Right renal pelvis (tissue), 4 donors: Measurements from ENCODE around the gene SOCS1. TPM values are rescaled to one million over a fixed set of nuclear protein-coding genes. Genes with fewer than 3 reads are reported as not detected.
A peak's percentile ranks its signal among the peaks of the same experiment; 100 is the strongest.
"Not testable (repeated sequence)": the region's sequence is repeated elsewhere in the genome, so short reads cannot be mapped to it uniquely, and the experiment has no call there.

Source experiments
- DNase-seq, 4 donors: peaks; one replicate each; pipeline ENCODE4 v3.0.0-alpha.2; 2013; ENCODE audit warnings: low read depth in 4 of 4, low spot score in 3 of 4, missing footprints in 1 of 4
- polyA plus RNA-seq, 4 donors: library from polyadenylated mRNA; unstranded; fragments of 120-200 nt; gene quantifications; one replicate each; pipeline ENCODE4 v1.2.1, GENCODE V29; 2013; ENCODE audit not compliant: insufficient read length in 4 of 4

Gene SOCS1, protein sequence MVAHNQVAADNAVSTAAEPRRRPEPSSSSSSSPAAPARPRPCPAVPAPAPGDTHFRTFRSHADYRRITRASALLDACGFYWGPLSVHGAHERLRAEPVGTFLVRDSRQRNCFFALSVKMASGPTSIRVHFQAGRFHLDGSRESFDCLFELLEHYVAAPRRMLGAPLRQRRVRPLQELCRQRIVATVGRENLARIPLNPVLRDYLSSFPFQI
- polyA plus RNA-seq, result 1 to 10 TPM; 5.7 to 8.0 (median 6.4) TPM

DNA sequence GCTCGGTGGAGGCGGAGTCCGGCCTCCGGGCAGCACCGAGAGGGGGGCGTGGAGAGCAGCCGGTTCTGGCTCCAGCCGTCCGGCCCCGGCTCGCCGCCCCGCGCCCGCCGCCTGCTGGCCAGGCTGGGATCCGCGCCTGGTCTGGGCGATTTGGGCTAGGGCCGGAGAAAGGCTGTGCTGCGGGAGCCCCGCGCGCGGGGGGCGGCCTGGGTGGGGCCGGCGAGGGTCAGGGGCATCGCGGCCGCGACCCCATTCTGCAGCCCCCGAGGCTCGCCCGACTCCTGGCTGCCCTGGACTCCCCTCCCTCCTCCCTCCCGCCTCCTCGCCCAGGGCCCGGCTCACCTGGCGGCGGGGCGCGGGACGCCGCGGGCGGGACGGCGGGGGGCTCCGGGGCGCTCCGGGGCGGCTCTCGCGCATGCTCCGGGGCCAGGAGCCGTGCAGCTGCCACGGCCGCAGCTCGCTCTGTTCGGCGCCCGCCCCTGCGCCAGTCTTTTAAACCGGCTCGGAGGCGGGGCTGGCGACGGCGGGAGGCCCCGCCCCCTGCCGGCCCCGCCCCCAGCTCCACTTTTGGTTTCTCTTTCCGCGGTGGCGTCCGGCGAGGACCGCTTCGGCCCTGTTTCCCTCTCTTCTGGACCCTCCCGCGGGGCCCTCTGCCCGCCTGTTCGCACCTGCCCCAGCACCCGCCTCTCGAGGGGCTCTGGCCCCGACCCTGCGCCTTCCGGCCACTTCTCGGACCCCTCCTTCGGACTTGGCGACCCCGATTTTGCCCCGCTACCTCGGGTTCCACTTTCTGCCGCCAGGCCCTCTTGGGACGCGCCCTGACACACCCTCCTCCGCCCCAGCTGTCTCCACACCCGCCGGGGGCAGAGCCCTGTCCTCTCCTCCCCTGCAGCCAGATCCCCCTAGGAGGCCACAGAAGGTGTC lies at the start of gene SOCS1:
SOCS1 (minus strand) TSS at position 468 of the 924 bp plus-strand sequence. CDS start 726 bp downstream, outside the sequence.
- peak in 3 of 4 donors; percentile 78 to 81 (median 79) for DNase-seq

DNA sequence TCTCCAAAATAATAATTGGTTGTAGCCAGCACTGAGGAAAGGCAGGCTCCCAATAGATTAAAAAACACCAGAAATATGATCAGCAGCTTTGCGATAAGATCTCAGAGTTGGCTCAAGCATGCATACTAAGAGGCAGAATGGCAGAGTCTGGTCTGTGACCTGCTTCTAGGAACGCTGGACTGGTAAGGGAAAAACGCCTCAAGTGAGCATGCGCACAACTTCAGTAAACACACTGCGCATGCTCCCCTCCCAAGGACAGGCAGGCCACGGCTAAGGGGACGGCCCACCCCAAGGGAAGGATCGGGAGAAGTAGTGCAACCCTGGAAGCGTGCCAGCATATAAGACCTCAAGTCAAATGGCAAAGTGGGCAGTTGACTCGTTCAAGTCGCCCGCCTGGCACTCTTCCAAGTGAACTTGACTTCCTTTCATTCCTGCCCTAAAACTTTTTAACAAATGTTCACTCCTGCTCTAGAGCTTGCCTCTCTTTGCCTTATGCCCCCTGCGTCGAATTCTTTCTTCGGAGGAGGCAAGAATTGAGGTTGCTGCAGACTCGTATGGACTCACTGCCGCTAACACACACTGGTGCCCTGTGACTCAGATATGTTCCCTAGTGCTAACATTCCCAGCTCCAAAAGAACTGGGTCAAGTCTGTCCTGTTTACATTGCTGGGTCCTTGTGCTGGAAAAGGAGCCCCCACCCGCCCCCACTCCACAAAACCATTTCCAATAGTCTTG lies 47.6 kb upstream of the SOCS1 start:
- DNase-seq, result no peak

DNA sequence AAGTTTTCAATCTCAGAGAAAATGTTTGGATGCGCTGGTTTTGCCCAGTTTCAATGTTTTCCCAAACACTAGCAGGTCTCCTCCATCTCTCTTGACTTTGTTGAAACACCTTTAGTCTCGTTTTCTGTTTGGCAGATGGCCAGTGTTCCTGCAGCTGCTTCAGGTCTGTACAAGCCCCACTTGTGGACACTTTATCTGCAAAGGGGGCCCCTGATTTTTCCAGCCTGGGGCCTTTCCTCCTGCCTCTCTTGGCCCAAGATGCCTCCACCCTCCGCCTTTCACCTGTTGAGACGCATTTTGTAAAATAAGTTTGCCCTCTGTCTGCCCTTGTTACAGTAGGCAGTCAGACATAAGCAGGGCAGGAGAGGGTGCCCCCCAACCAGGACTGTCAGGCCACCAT lies 47.0 kb upstream of the SOCS1 start:
- no peak for DNase-seq

DNA sequence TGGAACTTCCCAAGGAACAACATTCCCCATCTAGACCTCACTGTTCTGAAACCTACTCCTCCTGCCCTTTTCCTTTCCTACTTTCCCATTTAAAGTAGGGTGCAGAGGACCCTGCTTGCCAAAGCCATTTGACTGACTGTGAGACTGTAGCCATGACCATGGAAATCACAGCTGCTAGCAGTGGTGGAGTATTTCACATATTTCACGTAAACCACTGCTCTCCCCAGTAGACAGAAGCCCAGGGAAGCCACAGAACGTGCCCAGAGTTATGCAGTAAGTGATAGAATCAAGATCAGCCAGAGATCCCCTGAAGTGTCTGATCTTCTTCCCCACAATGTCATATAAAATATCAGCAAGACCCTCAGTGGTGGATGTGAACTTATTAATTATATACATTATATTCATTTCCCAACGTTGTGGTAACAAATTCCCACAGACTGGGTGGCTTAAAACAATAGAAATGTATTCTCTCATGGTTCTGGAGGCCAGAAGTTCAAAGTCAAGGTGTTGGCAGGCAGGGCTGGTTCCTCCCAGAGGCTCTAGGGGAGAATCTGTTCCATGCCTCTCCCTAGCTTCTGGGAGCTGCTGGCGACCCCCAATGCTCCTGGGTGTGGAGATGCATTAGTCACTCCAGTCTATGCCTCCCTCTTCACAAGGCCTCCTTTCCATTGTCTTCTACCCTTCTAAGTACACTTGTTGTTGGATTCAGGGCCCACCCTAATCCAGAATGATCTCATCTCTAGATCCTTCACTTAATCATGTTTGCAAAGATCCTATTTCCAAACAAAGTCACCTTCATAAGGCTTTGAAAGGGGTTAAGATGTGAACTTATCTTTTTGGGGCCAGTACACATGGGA lies 45.9 kb upstream of the SOCS1 start:
- DNase-seq, result no peak

DNA sequence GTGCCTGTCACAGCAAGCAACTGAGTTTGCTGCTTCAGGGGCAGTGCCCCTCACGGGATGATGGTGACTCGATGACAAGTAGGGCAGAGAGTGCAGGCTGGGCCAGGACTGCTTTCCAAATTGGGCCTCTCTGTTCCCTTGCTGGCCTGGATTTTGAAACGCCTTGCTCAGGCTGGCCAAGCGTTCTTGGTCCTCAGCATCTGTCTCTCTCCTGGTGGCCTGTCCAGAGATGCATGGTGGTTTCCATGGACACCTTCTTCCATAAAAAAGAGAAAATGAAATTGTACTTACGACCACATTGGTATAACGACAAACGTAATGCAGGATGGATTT lies 44.5 kb upstream of the SOCS1 start:
- no peak for DNase-seq

DNA sequence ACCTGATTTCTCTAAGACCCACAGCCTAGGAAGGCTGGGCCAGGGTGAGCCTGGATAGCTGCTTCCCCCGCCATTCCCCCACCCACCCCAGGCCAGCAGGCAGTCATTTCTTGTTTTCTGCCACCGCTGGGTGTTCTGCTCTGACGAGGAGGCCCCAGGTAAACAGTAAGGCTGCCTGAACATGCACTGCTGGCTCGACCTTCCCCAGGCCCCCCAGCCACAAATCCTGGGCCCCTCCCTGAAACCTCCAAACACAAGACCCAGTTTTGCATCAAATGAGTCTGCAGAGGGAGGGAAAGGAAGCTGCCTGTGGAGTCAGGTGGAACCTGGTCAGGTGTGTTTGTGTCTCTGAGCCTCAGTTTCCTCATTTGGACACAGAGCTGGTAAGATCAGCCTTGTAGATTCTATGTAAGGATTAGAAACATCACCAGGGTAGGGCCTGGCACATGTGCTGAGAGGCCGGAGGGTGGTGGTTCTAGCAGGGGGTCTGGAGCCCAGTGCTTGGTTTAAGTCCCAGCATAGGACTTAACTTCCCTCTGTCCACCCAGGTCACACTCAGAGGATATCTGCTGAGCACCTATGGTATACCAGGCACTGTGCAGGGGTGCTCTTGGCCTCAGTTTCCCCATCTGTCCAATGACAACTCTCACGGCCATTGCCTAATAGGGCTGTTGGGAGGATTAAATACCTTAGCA lies 44.0 kb upstream of the SOCS1 start:
- no peak for DNase-seq

DNA sequence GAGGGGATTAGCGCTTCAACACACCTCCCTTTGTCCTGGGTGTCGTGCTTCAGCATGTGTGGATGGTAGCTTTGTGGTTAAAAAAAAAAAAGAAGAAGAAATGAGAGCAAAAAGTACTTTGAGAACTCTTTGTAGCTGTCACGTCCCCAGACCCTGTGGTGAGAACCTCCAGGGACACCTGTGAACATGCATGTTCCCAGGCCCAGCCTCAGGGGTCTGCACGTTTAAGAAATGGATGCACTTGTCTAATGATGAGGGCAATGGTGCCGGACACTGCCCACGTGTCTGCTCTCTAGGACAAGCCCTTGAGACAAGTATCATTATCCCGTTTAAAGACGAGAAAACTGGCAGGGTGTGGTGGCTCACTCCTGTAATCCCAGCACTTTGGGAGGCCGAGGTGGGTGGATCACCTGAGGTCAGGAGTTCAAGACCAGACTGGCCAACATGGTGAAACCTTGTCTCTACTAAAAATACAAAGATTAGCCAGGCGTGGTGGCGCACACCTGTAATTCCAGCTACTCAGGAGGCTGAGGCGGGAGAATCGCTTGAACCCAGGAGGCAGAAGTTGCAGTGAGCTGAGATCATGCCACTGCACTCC lies 43.0 kb upstream of the SOCS1 start:
- not testable (repeated sequence) for DNase-seq

DNA sequence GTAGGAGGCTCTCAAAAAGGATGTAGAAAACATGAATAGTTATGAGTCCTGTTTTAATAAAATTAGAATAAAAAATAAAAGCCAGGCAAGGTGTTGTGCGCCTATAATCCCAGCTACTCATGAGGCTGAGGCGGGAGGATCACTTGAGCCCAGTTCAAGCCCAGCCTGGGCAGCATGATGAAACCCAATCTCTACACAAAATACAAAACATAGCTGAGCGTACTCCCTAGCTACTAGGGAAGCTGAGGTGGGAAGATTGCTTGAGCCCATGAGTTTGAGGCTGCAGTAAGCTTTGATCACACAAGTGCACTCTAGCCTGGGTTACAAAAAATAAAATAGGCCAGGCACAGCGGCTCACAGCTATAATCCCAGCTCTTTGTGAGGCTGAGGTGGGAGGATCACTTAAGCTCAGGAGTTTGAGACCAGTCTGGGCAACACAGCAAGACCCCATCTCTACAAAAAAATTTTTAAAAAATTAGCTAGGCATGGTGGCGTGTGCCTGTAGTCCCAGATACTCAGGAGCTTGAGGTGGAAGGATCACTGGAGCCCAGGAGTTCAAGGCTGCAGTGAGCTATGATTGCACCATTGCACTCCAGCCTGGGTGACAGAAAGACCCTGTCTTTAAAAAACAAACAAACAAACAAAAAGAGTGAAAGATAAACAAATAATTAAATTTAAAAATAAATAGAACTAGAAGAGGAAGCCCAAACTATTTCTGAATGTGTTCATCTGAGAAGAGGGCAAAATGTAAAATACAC lies 42.3 kb upstream of the SOCS1 start:
- no peak for DNase-seq

DNA sequence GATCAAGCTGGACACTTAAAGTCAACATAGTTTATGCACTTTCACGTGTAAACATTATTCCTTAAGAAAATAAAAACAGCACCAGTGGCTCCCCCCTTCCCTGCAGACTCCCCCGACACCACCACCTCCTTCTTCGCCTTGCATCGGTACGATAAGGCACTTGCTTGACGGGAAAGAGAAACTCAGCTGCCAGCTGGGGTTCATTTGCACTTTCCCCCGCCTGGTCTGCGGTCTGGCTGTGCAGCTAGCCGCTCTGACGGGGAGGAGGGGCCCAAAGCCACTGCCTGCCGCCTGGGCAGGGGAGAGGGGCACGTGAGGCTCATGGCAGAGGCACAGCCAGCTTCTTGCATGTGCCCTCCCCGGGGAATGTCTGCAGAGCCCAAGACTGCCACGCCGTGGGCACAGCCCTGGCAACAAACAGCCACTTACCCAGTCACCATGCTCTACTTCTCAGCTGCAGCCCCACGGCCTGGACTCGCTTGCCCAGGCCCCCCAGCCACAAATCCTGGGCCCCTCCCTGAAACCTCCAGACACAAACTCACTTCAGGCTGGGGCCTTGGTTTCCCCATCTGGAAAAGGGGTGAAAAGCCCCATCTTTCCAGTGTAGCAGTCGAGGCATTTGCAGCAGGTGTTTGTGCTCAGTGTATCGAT lies 41.6 kb upstream of the SOCS1 start:
- DNase-seq, result no peak

DNA sequence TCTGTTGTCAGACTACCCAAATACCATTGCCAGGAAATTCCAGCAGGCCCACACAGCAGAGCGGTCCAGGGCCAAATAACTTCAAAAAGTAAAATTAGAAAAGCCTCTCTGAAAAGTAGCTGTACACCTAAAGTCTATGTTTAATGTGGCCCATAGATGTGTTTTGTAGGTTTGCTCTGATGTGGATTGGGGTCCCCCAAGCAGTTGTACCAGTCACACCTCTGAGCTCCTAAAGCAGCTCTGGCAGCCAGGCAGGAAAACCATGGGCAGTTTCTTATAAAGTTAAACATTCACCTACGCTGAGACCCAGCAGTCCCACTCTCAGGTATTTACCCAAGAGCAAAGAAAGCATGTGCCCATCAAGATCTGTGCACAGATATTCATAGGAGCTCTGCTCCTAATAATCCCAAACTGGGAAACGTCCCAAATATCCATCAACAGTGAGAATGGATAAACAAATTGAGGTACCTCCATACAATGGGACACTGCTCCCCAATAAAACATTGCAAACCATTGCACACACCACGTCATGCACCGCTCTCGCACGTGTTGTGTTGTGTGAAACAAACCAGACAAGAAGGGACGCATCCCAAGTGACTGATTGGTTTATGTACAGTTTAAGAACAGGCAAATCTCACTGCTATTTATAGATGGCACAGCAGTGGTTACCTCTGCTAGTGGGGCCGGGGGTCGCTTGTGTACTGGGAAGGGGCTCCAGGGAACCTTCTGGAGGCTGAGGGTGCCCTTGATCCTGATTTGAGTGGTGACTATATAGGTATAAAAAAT lies 40.9 kb upstream of the SOCS1 start:
- DNase-seq, result no peak

DNA sequence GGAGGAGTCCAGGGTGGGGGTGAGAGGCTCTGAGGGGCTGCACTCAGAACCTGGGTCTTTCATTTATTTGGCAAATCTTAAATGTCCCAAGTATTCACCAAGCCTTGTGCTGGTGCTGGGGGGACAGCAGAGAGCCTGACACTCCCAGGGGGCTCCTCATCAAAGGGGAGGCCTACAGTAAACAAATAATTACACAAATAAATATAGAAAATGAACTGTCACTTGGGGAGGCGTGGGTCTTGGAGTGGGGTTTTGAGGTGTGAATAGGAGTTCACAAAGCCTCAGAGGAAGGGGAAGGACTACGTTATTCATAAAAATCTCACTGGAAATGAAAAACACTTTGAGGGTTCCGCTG lies 40.3 kb upstream of the SOCS1 start:
- no peak for DNase-seq

DNA sequence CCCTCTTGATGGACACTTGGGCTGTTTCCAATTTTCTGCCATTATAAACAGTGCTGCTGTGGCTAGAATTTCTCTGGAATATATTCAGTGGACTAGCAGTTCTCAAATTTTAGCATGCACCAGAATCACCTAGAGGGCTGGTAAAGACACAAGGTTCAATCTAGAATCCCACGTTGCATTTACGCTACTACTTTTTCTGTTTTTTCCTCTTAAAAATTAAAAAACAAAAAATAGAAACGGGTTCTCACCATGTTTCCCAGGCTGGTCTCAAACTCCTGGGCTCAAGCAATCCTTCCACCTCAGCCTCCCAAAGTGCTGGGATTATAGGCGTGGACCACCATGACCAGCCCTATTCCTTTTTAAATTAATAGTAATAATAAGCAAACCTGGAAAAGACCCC lies 39.7 kb upstream of the SOCS1 start:
- no peak for DNase-seq

DNA sequence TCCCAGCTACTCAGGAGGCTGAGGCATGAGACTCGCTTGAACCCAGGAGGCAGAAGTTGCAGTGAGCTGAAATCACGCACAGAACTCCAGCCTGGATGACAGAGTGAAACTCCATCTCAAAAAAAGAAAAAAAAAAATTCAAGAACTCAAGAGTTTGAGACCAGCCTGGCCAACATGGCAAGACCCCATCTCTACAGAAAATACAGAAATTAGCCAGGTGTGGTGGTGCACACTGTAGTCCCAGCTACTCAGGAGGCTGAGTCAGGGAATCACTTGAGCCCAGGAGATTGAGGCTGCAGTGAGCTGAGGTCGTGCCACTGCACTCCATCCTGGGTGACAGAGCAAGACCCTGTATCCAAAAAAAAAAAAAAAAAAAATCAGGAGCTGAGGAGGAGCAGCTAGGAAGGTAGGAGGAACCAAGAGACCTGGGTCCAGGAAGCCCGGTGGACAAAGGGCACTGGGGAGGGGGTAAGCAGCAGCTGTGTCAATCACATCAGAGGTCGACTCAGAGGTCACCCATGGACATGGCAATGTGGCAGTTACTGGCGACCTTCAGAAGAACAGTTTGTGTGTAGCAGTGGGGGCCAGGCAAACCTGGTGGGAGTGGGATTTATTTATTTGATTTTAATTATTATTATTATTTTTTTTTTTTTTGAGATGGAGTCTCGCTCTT lies 36.2 kb upstream of the SOCS1 start:
- DNase-seq, result no peak

DNA sequence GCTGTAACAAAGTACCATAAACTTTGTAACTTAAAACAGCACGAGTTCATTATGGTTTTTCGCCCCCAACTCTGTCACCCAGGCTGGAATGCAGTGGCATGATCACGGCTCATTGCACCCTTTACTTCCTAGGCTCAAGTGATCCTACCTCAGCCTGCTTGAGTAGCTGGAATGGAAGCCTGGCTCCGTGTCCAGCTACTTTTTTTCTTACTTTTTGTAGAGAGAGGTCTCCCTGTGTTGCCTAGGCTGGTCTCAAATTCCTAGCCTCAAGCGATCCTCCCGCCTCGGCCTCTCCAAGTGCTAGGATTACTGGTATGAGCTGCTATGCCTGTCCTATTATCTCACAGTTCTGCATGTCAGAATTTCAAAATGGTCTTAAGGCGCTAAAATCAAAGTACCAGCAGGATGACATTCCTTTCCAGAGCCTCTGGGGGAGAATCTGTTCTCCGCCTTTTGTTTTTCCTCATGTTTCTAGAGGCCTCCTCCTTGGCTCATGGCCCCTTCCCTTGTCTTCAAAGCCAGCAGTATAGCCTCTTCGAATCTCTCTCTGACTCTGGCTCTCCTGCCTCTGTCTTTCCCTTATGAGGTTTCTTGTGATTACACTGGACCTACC lies 35.2 kb upstream of the SOCS1 start:
- DNase-seq, result no peak

DNA sequence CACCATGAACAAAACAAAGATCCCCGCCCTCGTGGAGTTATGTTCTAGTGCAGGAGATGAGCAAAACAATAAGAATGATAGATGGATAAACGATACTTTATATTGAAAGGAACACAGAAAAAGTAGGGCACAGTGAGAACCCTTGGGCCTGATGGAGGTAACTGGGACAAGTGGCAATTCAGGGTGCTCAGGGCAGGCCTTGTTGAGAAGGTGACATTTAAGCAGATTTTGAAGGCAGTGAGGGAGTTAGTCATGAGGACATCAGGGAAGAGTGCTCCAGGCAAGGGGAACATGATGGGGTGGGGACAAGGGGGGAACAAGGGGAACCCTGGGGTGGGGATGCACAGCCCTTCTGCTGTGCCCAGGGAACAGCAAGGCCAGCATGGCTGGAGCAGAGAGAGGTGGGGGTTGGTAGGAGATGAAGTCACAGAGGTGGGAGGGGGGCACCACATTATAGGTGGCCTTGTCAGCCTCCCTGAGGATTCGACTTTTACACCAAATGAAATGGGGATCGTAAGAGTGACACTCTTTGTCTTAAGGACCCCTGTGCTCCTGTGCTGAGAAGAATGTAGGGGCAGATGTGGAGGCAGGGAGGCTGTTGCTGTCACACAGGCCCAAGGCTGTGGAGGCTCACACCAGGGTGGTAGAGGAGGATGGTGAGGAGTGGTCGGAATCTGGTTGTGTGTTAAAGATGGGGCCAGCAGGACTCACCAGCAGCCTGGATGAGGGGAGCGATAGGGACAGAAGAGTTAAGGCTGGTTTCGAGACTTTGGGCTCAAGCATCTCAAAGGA lies 34.3 kb upstream of the SOCS1 start:
- DNase-seq, result no peak

DNA sequence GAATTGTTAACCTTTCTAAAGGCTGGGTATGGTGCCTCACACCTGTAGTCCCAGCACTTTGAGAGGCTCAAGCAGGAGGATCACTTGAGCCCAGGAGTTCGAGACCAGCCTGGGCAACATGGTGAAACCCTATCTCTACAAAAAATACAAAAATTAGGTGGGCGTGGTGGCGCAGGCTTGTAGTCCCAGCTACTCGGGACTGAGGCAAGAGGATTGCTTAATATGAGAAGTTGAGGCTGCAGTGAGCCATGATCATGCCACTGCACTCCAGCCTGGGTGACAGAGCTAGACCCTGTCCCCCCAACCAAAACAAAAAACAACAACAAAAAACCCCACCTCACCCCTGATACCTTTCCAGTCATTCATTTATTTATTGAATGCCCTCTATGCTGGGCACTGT lies 33.7 kb upstream of the SOCS1 start:
- not testable (repeated sequence) for DNase-seq
